MM.1S (cell line): ENCODE measurements around the gene RSRC1.

Source experiments
- CTCF ChIP-seq: fragments of 300-600 bp; sonication (generic); IDR thresholded peaks from 2 replicates; pipeline ENCODE4 v1.5.1; 2016; ENCODE audit warnings: antibody characterized with exemption, low read length, mixed read lengths
- EZH2 ChIP-seq: fragments of 300-600 bp; sonication (generic); optimal IDR thresholded peaks from 2 replicates; pipeline ENCODE3; 2017; ENCODE audit warnings: low read depth, mild to moderate bottlenecking, antibody characterized with exemption, low read length, mixed read lengths
- EZH2phosphoT487 ChIP-seq: fragments of 300-600 bp; sonication (generic); IDR thresholded peaks from 2 replicates; pipeline ENCODE4 v1.6.1; 2018; ENCODE audit warnings: antibody characterized with exemption, low read length

GRCh38 chr3:158094235-158095110 lies 15.4 kb upstream of the RSRC1 start:
- TF ChIP-seq CTCF (no peak), EZH2 (no peak), EZH2phosphoT487 (no peak)
